PC-9 (cell line): ENCODE measurements around the gene HTR5A.

Experiments
- CTCF ChIP-seq: fragments of 200-600 bp; sonication (generic); conservative IDR thresholded peaks from 2 replicates; pipeline ENCODE4 v1.6.1; 2017; ENCODE audit warnings: mixed run types, antibody characterized with exemption, mild to moderate bottlenecking, moderate library complexity
- EZH2 ChIP-seq: fragments of 200-600 bp; sonication (generic); IDR thresholded peaks from 2 replicates; pipeline ENCODE4 v1.8.0; 2017; ENCODE audit warnings: antibody characterized with exemption, low read depth

GRCh38 chr7:155054761-155055160, 15.4 kb upstream of the HTR5A start:
- TF ChIP-seq CTCF (no peak), EZH2 (no peak)
